ENCODE measurements around the gene PLAAT4.

PLAAT4 gene, protein sequence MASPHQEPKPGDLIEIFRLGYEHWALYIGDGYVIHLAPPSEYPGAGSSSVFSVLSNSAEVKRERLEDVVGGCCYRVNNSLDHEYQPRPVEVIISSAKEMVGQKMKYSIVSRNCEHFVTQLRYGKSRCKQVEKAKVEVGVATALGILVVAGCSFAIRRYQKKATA

GRCh38 chr11:63536669-63537292, at the start of gene PLAAT4:
PLAAT4 (plus strand) TSS chr11:63536808; CDS start chr11:63536869, 61 bp downstream.
- peak; percentile 30 for DNase-seq (ENCODE audit: extremely low read depth, low read depth)
- peak; percentile 16 for TF ChIP-seq CTCF (IDR thresholded peaks at IDR 0.05; ENCODE audit: low read depth, low read length)

- TF ChIP-seq CTCF (IDR thresholded peaks at IDR 0.05; ENCODE audit: low read depth, low read length) = no peak
- DNase-seq (ENCODE audit: extremely low read depth, low read depth) = no peak
These were observed 47.8 kb upstream of the PLAAT4 start for GRCh38 chr11:63488789-63489188.

DNA sequence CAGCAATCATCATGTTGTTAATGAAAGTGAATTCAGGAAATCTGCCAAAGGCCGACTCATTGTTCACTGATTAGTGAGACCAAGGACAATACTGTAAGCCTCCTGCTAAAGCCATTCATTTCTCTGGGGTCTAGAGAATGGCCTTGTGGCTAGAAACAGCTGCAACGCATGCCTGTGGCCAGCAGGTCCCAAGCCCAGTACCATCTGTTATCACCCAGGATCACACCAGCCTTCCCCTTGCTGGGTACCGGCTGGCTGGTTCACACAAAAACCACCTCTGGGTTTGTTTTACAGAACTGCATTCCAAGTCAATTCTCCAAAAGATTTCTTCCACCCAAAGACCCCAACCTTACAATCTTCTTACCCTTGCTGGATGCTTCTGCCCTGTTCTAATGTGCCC, 46.7 kb upstream of the PLAAT4 start:
- DNase-seq (ENCODE audit: extremely low read depth, low read depth) = no peak
- no peak for TF ChIP-seq CTCF (IDR thresholded peaks at IDR 0.05; ENCODE audit: low read depth, low read length)

GRCh38 chr11:63490551-63491239, 45.9 kb upstream of the PLAAT4 start, which contains the start of gene PLAAT5:
PLAAT5 (minus strand) TSS chr11:63491167; CDS start chr11:63491034, 133 bp downstream.
- TF ChIP-seq CTCF (IDR thresholded peaks at IDR 0.05; ENCODE audit: low read depth, low read length) = no peak
- DNase-seq (ENCODE audit: extremely low read depth, low read depth) = no peak

GRCh38 chr11:63491240-63491587, 45.4 kb upstream of the PLAAT4 start:
- DNase-seq (ENCODE audit: extremely low read depth, low read depth) = no peak

GRCh38 chr11:63491636-63492372, 44.8 kb upstream of the PLAAT4 start:
- no peak for TF ChIP-seq CTCF (IDR thresholded peaks at IDR 0.05; ENCODE audit: low read depth, low read length)
- DNase-seq (ENCODE audit: extremely low read depth, low read depth) = no peak

More at GRCh38 chr11:63491240-63491587, 45.4 kb upstream of the PLAAT4 start:
- TF ChIP-seq CTCF (IDR thresholded peaks at IDR 0.05; ENCODE audit: low read depth, low read length) = no peak
